IMR-90 (cell line): ENCODE measurements around the gene GUCY2C. TPM values are rescaled to one million over a fixed set of nuclear protein-coding genes. Genes with fewer than 3 reads are reported as not detected.

Source experiments
- ATAC-seq: fragments of 200-7000 bp; cut with Tn5 transposase; 2 replicates; pipeline ENCODE4 v1.9.1; 2020; ENCODE audit warnings: low read depth, mild to moderate bottlenecking, moderate library complexity
- BruUV-seq: library from RNA; stranded (reverse); fragments of 400-500 nt; replicated peaks from 2 replicates; lab custom pipeline; 2021; lab: Mats Ljungman, UMichigan
- CTCF ChIA-PET: fragments of 300-600 bp; formaldehyde crosslinking; extraction: SDS; loops from one replicate; lab custom pipeline; 2021; ENCODE audit warnings: antibody characterized with exemption; lab: Yijun Ruan, JAX
- POLR2A ChIA-PET: fragments of 300-600 bp; sonication (Branson Sonifier 250); formaldehyde crosslinking; loops from one replicate; lab custom pipeline; 2022; ENCODE audit warnings: antibody characterized with exemption; ENCODE audit not compliant: unreplicated experiment; lab: Charles Lee
- DNase-seq: peaks from one replicate; pipeline ENCODE4 v3.0.0; 2013
- H2AFZ ChIP-seq: replicated peaks from 2 replicates; pipeline ENCODE3; 2013; ENCODE audit warnings: low read length, mild to moderate bottlenecking; ENCODE audit not compliant: poor library complexity
- H2AK5ac ChIP-seq: 2 replicates; pipeline ENCODE4 v1.6.1; 2013; ENCODE audit warnings: low read depth, low read length, inconsistent platforms
- H2AK9ac ChIP-seq: replicated peaks from 2 replicates; pipeline ENCODE3; 2013; ENCODE audit warnings: mild to moderate bottlenecking, low read depth, low read length, moderate library complexity; ENCODE audit not compliant: poor library complexity
- H2BK120ac ChIP-seq: 2 replicates; pipeline ENCODE4 v1.6.1; 2013; ENCODE audit warnings: low read depth, low read length, inconsistent platforms
- H2BK15ac ChIP-seq: 3 replicates; pipeline ENCODE4 v1.6.1; 2013; ENCODE audit warnings: low read depth, low read length, inconsistent platforms
- H2BK20ac ChIP-seq: 2 replicates; pipeline ENCODE4 v1.6.1; 2013; ENCODE audit warnings: low read depth, mild to moderate bottlenecking, inconsistent platforms, low read length, moderate library complexity
- H2BK5ac ChIP-seq: 2 replicates; pipeline ENCODE4 v1.6.1; 2013; ENCODE audit warnings: mild to moderate bottlenecking, low read depth, low read length, inconsistent platforms; ENCODE audit not compliant: poor library complexity, severe bottlenecking
- H3K14ac ChIP-seq: replicated peaks from 2 replicates; pipeline ENCODE4 v1.6.1; 2013; ENCODE audit warnings: low read depth, low read length, inconsistent platforms
- H3K18ac ChIP-seq: 2 replicates; pipeline ENCODE4 v1.6.1; 2013; ENCODE audit warnings: low read depth, low read length, control low read depth
- H3K23ac ChIP-seq: 2 replicates; pipeline ENCODE4 v1.6.1; 2013; ENCODE audit warnings: low read depth, low read length, inconsistent platforms
- H3K27ac ChIP-seq: 2 replicates; pipeline ENCODE4 v1.5.1; 2013; ENCODE audit warnings: mild to moderate bottlenecking, control low read depth, low read length; ENCODE audit not compliant: insufficient read depth
- H3K27me3 ChIP-seq: 2 replicates; pipeline ENCODE4 v1.6.1; 2013; ENCODE audit warnings: low read length; ENCODE audit not compliant: control insufficient read depth, insufficient read depth
- H3K36me3 ChIP-seq: 2 replicates; pipeline ENCODE4 v1.6.1; 2013; ENCODE audit warnings: low read length, mixed read lengths; ENCODE audit not compliant: control insufficient read depth, insufficient read depth
- H3K4ac ChIP-seq: 2 replicates; pipeline ENCODE4 v1.6.1; 2013; ENCODE audit warnings: low read depth, low read length, inconsistent platforms
- H3K4me1 ChIP-seq: 2 replicates; pipeline ENCODE4 v1.6.1; 2013; ENCODE audit warnings: low read length, mixed read lengths; ENCODE audit not compliant: control insufficient read depth, insufficient read depth
- H3K4me2 ChIP-seq: 2 replicates; pipeline ENCODE4 v1.6.1; 2013; ENCODE audit warnings: low read depth, mild to moderate bottlenecking, control low read depth, low read length, moderate library complexity
- H3K4me3 ChIP-seq: 2 replicates; pipeline ENCODE4 v1.5.1; 2013; ENCODE audit warnings: low read depth, mild to moderate bottlenecking, control low read depth, low read length, moderate library complexity; ENCODE audit not compliant: insufficient read depth
- H3K56ac ChIP-seq: 2 replicates; pipeline ENCODE4 v1.6.1; 2013; ENCODE audit warnings: low read length, inconsistent platforms; ENCODE audit not compliant: insufficient read depth; ENCODE audit errors: extremely low read depth
- H3K79me1 ChIP-seq, 2 experiments: 2 replicates each; pipeline ENCODE4 v1.6.1; 2013; ENCODE audit warnings: low read length in 2 of 2, inconsistent platforms in 1 of 2, low read depth in 1 of 2
- H3K9ac ChIP-seq: 2 replicates; pipeline ENCODE4 v1.6.1; 2013; ENCODE audit warnings: low read depth, low read length, control low read depth
- H3K9me1 ChIP-seq: 2 replicates; pipeline ENCODE4 v1.6.1; 2013; ENCODE audit warnings: low read length, inconsistent platforms; ENCODE audit not compliant: insufficient read depth
- H3K9me3 ChIP-seq: 2 replicates; pipeline ENCODE4 v1.6.1; 2013; ENCODE audit warnings: low read length; ENCODE audit not compliant: control insufficient read depth, insufficient read depth
- H4K20me1 ChIP-seq: 2 replicates; pipeline ENCODE4 v1.6.1; 2013; ENCODE audit warnings: low read length, inconsistent platforms; ENCODE audit not compliant: insufficient read depth
- H4K5ac ChIP-seq: 2 replicates; pipeline ENCODE4 v1.6.1; 2013; ENCODE audit warnings: mild to moderate bottlenecking, low read depth, low read length, control low read depth
- H4K8ac ChIP-seq, 2 experiments: 2 replicates each; pipeline ENCODE4 v1.6.1; 2013; ENCODE audit warnings: low read depth in 2 of 2, low read length in 2 of 2, control low read depth in 1 of 2, inconsistent platforms in 1 of 2
- H4K91ac ChIP-seq: 2 replicates; pipeline ENCODE4 v1.6.1; 2013; ENCODE audit warnings: low read depth, low read length, inconsistent platforms; ENCODE audit not compliant: insufficient read depth
- CEBPB ChIP-seq: IDR thresholded peaks from 2 replicates; pipeline ENCODE4 v1.6.1; 2012; ENCODE audit warnings: low read depth, low read length, improper control_type of control experiment
- CHD1 ChIP-seq: IDR thresholded peaks from 2 replicates; pipeline ENCODE4 v1.6.1; 2012; ENCODE audit warnings: low read depth, low read length, improper control_type of control experiment
- FOS ChIP-seq: fragments of 150-350 bp; IDR thresholded peaks from 2 replicates; pipeline ENCODE4 v1.6.1; 2016; ENCODE audit warnings: low read depth, low read length
- MAFK ChIP-seq: IDR thresholded peaks from 2 replicates; pipeline ENCODE4 v1.6.1; 2012; ENCODE audit warnings: low read depth, low read length, improper control_type of control experiment
- MAZ ChIP-seq: IDR thresholded peaks from 2 replicates; pipeline ENCODE4 v1.6.1; 2012; ENCODE audit warnings: low read depth, mild to moderate bottlenecking, low read length, improper control_type of control experiment, moderate library complexity, borderline replicate concordance
- MXI1 ChIP-seq: IDR thresholded peaks from 2 replicates; pipeline ENCODE4 v1.6.1; 2012; ENCODE audit warnings: low read depth, mild to moderate bottlenecking, low read length, moderate library complexity, borderline replicate concordance
- NFE2L2 ChIP-seq: fragments of 150-350 bp; IDR thresholded peaks from 2 replicates; pipeline ENCODE4 v1.6.1; 2016; ENCODE audit warnings: low read depth, mild to moderate bottlenecking, low read length
- POLR2A ChIP-seq: IDR thresholded peaks from 2 replicates; pipeline ENCODE4 v1.6.1; 2012; ENCODE audit warnings: mild to moderate bottlenecking, low read depth, low read length
- RAD21 ChIP-seq: IDR thresholded peaks from 2 replicates; pipeline ENCODE4 v1.6.1; 2012; ENCODE audit warnings: low read length, improper control_type of control experiment
- RCOR1 ChIP-seq: IDR thresholded peaks from 2 replicates; pipeline ENCODE4 v1.6.1; 2012; ENCODE audit warnings: mild to moderate bottlenecking, low read length, improper control_type of control experiment; ENCODE audit not compliant: insufficient replicate concordance
- RFX5 ChIP-seq: IDR thresholded peaks from 2 replicates; pipeline ENCODE4 v1.8.0; 2012; ENCODE audit warnings: low read depth, mild to moderate bottlenecking, low read length, moderate library complexity
- SMC3 ChIP-seq: fragments of 150-350 bp; IDR thresholded peaks from 2 replicates; pipeline ENCODE4 v1.6.1; 2016; ENCODE audit warnings: low read depth, mild to moderate bottlenecking, antibody characterized with exemption, low read length, moderate library complexity
- WGBS, 2 experiments: methylation state at CpG; one replicate each; pipeline versions ENCODE4 v1.1.5 to v1.1.7; 2013; ENCODE audit warnings: missing lambda C conversion rate in 2 of 2; ENCODE audit not compliant: insufficient read length in 1 of 2; ENCODE audit errors: extremely low coverage in 2 of 2; 5-methylcytosine and 5-hydroxymethylcytosine counted together
- dilution Hi-C: fragments of 300-500 bp; cut with HindIII; formaldehyde crosslinking; loops from one replicate; pipeline ENCODE4 v1.14.3; 2018; ENCODE audit warnings: low sequenced_read_pairs; ENCODE audit not compliant: unreplicated experiment
- in situ Hi-C: fragments of 300-500 bp; cut with MboI; formaldehyde crosslinking; loops from 3 replicates; pipeline ENCODE4 v1.14.3; 2019; ENCODE audit warnings: low sequenced_read_pairs, inconsistent platforms, mixed read lengths
- intact Hi-C: fragments of 100-400 bp; cut with micrococcal nuclease; formaldehyde crosslinking; loops from 2 replicates; pipeline ENCODE4 v1.10.0; 2022
- polyA plus RNA-seq, 3 experiments: library from polyadenylated mRNA; depleted of rRNA; stranded (reverse); fragments of >200 nt; gene quantifications; 2 replicates each; pipeline ENCODE4 v1.2.3, GENCODE V29; 2012; ENCODE audit warnings: low replicate concordance in 1 of 3
- total RNA-seq: library from RNA; depleted of rRNA; stranded (reverse); fragments of >200 nt; gene quantifications from 2 replicates; pipeline ENCODE4 v1.2.3, GENCODE V29; 2012
- TF ChIP-seq, protein P1 (sequence below): fragments of 150-350 bp; IDR thresholded peaks from 2 replicates; pipeline ENCODE4 v1.6.1; 2016; ENCODE audit warnings: low read depth, mild to moderate bottlenecking, low read length, moderate library complexity, borderline replicate concordance
- TF ChIP-seq, protein P2 (sequence below): conservative IDR thresholded peaks from 2 replicates; pipeline ENCODE4 v1.5.1; 2012; ENCODE audit warnings: mild to moderate bottlenecking, low read depth, low read length, improper control_type of control experiment

Gene GUCY2C
- total and polyA plus RNA-seq, 2 of the 4 experiments (the other 2 are of a cell fraction) = not detected

DNA sequence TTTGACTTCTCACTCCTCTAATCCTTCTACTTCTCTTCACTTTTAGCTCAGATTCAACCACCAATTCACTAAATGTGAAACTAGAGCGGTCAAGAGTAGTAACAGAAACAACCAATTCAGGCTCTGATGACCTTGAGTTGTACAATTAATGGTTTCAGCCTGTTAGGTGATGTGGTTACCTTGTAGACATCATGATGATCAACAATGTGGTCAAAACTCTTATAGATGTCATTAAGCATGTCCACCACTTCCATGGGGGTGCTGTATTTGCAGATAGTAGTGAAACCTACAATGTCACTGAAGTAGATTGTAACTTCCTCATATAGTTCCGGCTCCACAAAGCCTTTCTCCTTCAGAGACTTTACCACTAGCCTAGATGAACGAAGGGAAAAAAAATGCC is 74.6 kb downstream of the GUCY2C start:
- H3K27ac ChIP-seq = no peak overlapping the region
- H2BK120ac ChIP-seq = no peak overlapping the region
- no peak overlapping the region for H3K14ac ChIP-seq
- H3K4me2 ChIP-seq = no peak overlapping the region
- no peaks in the 10 kb centered on the region for H3K27me3 ChIP-seq
- intact Hi-C loops (no loop called here), dilution Hi-C loops (no loop called here), in situ Hi-C loops (no loop called here)
- H4K5ac ChIP-seq = no peak overlapping the region
- no peak for TF ChIP-seq MAZ
- no peak for TF ChIP-seq NFE2L2
- TF ChIP-seq, protein P1, sequence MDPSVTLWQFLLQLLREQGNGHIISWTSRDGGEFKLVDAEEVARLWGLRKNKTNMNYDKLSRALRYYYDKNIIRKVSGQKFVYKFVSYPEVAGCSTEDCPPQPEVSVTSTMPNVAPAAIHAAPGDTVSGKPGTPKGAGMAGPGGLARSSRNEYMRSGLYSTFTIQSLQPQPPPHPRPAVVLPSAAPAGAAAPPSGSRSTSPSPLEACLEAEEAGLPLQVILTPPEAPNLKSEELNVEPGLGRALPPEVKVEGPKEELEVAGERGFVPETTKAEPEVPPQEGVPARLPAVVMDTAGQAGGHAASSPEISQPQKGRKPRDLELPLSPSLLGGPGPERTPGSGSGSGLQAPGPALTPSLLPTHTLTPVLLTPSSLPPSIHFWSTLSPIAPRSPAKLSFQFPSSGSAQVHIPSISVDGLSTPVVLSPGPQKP = no peak
- no peak for TF ChIP-seq RFX5
- TF ChIP-seq MXI1 = no peak
- no peak for TF ChIP-seq CHD1
- no peak for TF ChIP-seq POLR2A
- no peak for TF ChIP-seq MAFK
- no peak for TF ChIP-seq RCOR1
- no peak for TF ChIP-seq SMC3
- TF ChIP-seq, protein P2, sequence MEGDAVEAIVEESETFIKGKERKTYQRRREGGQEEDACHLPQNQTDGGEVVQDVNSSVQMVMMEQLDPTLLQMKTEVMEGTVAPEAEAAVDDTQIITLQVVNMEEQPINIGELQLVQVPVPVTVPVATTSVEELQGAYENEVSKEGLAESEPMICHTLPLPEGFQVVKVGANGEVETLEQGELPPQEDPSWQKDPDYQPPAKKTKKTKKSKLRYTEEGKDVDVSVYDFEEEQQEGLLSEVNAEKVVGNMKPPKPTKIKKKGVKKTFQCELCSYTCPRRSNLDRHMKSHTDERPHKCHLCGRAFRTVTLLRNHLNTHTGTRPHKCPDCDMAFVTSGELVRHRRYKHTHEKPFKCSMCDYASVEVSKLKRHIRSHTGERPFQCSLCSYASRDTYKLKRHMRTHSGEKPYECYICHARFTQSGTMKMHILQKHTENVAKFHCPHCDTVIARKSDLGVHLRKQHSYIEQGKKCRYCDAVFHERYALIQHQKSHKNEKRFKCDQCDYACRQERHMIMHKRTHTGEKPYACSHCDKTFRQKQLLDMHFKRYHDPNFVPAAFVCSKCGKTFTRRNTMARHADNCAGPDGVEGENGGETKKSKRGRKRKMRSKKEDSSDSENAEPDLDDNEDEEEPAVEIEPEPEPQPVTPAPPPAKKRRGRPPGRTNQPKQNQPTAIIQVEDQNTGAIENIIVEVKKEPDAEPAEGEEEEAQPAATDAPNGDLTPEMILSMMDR = no peak
- no peak for TF ChIP-seq CEBPB
- no peak for TF ChIP-seq FOS
- no peak for TF ChIP-seq RAD21
- no peak overlapping the region for H3K4ac ChIP-seq
- no peak overlapping the region for H3K18ac ChIP-seq
- H2BK5ac ChIP-seq = no peak overlapping the region
- H3K9me3 ChIP-seq = no peaks in the 10 kb centered on the region
- BruUV-seq = no TSS peak
- no peaks in the 10 kb centered on the region for H3K79me1 ChIP-seq
- no peak overlapping the region for H3K23ac ChIP-seq
- H3K9me1 ChIP-seq = no peaks in the 10 kb centered on the region
- H2AK9ac ChIP-seq = no peak overlapping the region
- no peaks in the 10 kb centered on the region for H3K4me1 ChIP-seq
- ChIA-PET CTCF (no interaction called here), POLR2A (no interaction called here)
- H4K91ac ChIP-seq = no peak overlapping the region
- H4K8ac ChIP-seq = no peak overlapping the region
- no peak overlapping the region for H3K4me3 ChIP-seq
- no peak overlapping the region for H2BK15ac ChIP-seq
- no CpG with 5 or more reads among the region's 3 CpGs for WGBS, 2 experiments
- H4K20me1 ChIP-seq = no peaks in the 10 kb centered on the region
- ATAC-seq (no peak), DNase-seq (no peak)
- no peak overlapping the region for H2BK20ac ChIP-seq
- H3K36me3 ChIP-seq = no peaks in the 10 kb centered on the region
- no peak overlapping the region for H3K9ac ChIP-seq
- H2AFZ ChIP-seq = no peak overlapping the region
- H2AK5ac ChIP-seq = no peak overlapping the region
- no peak overlapping the region for H3K56ac ChIP-seq
